ENCODE data around the gene DARS1. TPM values are rescaled to one million over a fixed set of nuclear protein-coding genes. Genes with fewer than 3 reads are reported as not detected.

Gene DARS1
- total and polyA plus RNA-seq, 8 donors = 29.8 to 49.0 (median 37.4) TPM

DNA sequence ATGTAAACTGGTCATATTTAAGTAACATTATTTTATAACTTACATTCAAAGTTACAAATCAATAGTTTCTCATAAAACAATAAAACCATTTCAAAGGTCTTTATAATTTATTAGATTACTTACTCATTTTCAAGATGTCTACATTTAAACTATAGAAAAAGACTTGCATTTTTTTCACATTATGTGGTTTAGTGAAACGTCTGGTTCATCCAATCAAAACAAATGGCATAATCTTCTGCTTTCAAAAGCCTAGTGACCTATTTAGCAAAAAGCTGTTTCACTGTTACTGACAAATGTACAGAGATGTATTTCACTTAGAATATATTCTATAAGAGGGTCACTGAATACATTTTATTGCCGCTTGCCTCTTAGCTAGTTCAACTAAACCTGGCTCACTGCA, 59.9 kb downstream of the DARS1 start:
- Histone ChIP-seq H3K9me3 (no peaks in the 10 kb centered on the region), H3K4me1 (peaks cover 0 to 3% (median 0%) of the 10 kb centered on the region in 3 donors), H3K4me3 (no peak overlapping the region), H3K27me3 (no peaks in the 10 kb centered on the region), H3K27ac (no peak overlapping the region), H3K36me3 (peaks cover 0 to 11% (median 0%) of the 10 kb centered on the region in 3 donors)
- ATAC-seq (no peak), FAIRE-seq (peak; percentile 61), DNase-seq (no peak)
- TF ChIP-seq, protein P1, sequence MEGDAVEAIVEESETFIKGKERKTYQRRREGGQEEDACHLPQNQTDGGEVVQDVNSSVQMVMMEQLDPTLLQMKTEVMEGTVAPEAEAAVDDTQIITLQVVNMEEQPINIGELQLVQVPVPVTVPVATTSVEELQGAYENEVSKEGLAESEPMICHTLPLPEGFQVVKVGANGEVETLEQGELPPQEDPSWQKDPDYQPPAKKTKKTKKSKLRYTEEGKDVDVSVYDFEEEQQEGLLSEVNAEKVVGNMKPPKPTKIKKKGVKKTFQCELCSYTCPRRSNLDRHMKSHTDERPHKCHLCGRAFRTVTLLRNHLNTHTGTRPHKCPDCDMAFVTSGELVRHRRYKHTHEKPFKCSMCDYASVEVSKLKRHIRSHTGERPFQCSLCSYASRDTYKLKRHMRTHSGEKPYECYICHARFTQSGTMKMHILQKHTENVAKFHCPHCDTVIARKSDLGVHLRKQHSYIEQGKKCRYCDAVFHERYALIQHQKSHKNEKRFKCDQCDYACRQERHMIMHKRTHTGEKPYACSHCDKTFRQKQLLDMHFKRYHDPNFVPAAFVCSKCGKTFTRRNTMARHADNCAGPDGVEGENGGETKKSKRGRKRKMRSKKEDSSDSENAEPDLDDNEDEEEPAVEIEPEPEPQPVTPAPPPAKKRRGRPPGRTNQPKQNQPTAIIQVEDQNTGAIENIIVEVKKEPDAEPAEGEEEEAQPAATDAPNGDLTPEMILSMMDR (IDR thresholded peaks at IDR 0.05) = no peak
- intact Hi-C loops (cut with DNase I) = no loop called here
- 75 to 79% methylated on average over 2 of the region's 2 CpGs for WGBS, 2 donors

DNA sequence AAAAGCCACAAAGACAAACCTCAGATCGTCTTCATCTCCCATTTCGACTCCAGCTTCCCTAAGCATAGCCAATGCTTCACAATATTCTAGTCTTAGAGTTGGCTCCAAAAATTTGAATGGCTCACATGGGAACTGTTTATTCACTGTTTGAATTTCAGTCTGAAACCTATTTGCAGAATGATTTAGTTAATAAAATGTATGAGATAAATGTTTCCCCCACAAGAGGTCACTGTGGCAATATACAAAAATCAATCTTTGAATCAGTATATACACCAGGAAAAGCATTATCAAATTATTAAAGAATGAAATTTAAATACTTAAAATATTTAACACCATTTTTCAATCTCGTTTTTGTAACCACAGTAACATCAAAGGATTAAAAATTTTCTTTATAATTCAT, 69.2 kb downstream of the DARS1 start:
- TF ChIP-seq, protein P1 (IDR thresholded peaks at IDR 0.05) = peak in 3 of 4 donors; percentile 16 to 27 (median 27)
- intact Hi-C loops (cut with DNase I) = loop anchor here in 2 of 3 donors (10.0 kb wide), 2 partner anchors 459 to 469 kb away; no protein-coding TSS in a partner anchor
- peak in 3 of 4 donors; percentile 61 to 68 (median 63) for ATAC-seq
- FAIRE-seq = peak; percentile 97
- Histone ChIP-seq H3K36me3 (peaks cover 0 to 23% (median 0%) of the 10 kb centered on the region in 3 donors), H3K27ac (no peak overlapping the region), H3K4me1 (no peaks in the 10 kb centered on the region), H3K27me3 (no peaks in the 10 kb centered on the region), H3K9me3 (no peaks in the 10 kb centered on the region), H3K4me3 (no peak overlapping the region)
- no peak for DNase-seq
- WGBS, 2 donors = 48 to 55% methylated on average over 3 of the region's 3 CpGs

DNA sequence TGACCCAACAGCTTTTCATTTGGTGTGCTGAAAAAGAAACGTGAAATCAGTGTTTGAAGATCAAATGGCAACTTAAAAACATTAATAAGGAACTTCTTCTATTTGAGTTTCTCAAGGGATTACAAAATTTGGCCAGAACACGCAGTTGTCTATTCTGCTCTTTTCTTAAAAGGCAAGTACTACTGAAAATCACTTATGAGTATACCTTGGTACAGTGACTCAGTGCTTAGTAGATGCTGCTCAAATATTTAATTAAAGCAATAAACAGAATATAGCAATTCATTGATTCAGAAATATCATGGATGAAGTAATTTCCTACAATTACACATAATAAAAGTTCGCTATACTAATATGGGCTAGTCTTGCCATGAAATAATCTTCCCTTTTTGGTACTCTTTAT, 70.9 kb downstream of the DARS1 start:
- H3K9me3 ChIP-seq = no peaks in the 10 kb centered on the region
- intact Hi-C loops (cut with DNase I) = loop anchor here (5.0 to 10.0 kb wide), 3 partner anchors 460 to 473 kb away; no protein-coding TSS in a partner anchor
- TF ChIP-seq, protein P1 (IDR thresholded peaks at IDR 0.05) = no peak
- H3K4me3 ChIP-seq = no peak overlapping the region
- no peaks in the 10 kb centered on the region for H3K27me3 ChIP-seq
- ATAC-seq (no peak), FAIRE-seq (no peak), DNase-seq (no peak)
- peaks cover 0 to 34% (median 0%) of the 10 kb centered on the region in 3 donors for H3K36me3 ChIP-seq
- 71 to 77% methylated on average over 3 of the region's 3 CpGs for WGBS, 2 donors
- no peaks in the 10 kb centered on the region for H3K4me1 ChIP-seq
- no peak overlapping the region for H3K27ac ChIP-seq

DNA sequence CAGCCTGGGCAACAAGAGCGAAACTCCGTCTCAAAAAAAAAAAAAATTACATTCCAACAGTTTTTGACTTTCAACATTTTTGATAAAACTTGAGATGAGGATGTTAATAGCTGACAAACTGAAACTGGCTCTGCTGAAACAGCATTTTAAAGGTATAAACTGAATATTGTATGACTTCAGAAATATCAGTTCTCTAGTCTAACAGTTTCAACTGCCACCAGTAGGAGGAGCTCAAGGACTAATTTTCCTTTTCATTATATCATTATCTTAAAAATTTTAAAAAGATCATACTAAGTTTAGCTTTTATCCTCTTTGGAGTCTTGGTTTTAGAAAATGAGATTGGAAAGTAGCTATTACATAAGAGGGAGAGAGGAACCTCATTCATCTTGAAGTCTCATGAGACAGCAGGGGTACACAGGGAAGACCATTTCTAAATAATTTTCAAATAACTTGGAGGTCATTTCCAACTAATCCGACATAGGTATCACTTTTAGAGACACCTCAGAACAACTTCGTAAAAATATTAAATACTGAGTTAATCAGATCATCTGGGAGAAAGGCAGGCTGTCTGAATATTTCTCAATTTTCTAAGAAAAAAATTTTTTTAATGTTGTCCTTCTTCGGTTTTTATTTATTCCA, 71.6 kb downstream of the DARS1 start:
- peaks cover 0 to 39% (median 0%) of the 10 kb centered on the region in 3 donors for H3K36me3 ChIP-seq
- no peaks in the 10 kb centered on the region for H3K4me1 ChIP-seq
- TF ChIP-seq, protein P1 (IDR thresholded peaks at IDR 0.05) = peak; percentile 38 to 65 (median 52)
- ATAC-seq (peak in 3 of 4 donors; percentile 54 to 69 (median 63)), FAIRE-seq (peak; percentile 90), DNase-seq (no peak)
- intact Hi-C loops (cut with DNase I) = loop anchor here (5.0 to 10.0 kb wide), 3 partner anchors 461 to 473 kb away; no protein-coding TSS in a partner anchor
- no peak overlapping the region for H3K4me3 ChIP-seq
- no peaks in the 10 kb centered on the region for H3K27me3 ChIP-seq
- no peak overlapping the region for H3K27ac ChIP-seq
- H3K9me3 ChIP-seq = no peaks in the 10 kb centered on the region
- WGBS, 2 donors = 76 to 81% methylated on average over 5 of the region's 5 CpGs

DNA sequence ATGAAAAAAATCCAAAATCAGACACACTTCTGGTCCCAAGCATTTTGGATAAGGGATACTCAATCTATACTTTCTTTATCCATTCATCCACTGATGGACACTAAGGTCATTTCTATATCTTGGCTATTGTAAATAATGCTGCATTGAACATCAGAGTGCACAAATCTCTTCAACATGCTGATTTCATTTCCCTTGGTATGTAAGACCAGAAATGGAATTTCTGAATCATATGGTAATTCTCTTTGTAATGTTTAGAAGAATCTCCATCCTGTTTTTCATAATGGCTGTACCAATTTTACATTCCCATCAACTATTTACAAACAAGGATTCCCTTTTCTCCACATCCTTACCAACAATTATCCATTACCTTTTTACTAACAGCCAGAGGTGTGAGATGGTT, 75.5 kb downstream of the DARS1 start:
- TF ChIP-seq, protein P1 (IDR thresholded peaks at IDR 0.05) = no peak
- no peak overlapping the region for H3K4me3 ChIP-seq
- H3K4me1 ChIP-seq = no peaks in the 10 kb centered on the region
- H3K9me3 ChIP-seq = no peaks in the 10 kb centered on the region
- no peak for DNase-seq
- FAIRE-seq = no peak
- peaks cover 0 to 46% (median 3%) of the 10 kb centered on the region in 3 donors for H3K36me3 ChIP-seq
- no peaks in the 10 kb centered on the region for H3K27me3 ChIP-seq
- no peak for ATAC-seq
- intact Hi-C loops (cut with DNase I) = loop anchor here (5.0 to 10.0 kb wide), 3 partner anchors 465 to 477 kb away; no protein-coding TSS in a partner anchor
- H3K27ac ChIP-seq = no peak overlapping the region
